HG03060 (cell line): ENCODE measurements around the gene SLC26A1.

ENCODE experiments used
- ATAC-seq: cut with Tn5 transposase; IDR thresholded peaks from one replicate; pipeline ENCODE4 v1.9.1; 2021; ENCODE audit warnings: low read depth, moderate number of reproducible peaks; ENCODE audit not compliant: unreplicated experiment

Gene SLC26A1

DNA sequence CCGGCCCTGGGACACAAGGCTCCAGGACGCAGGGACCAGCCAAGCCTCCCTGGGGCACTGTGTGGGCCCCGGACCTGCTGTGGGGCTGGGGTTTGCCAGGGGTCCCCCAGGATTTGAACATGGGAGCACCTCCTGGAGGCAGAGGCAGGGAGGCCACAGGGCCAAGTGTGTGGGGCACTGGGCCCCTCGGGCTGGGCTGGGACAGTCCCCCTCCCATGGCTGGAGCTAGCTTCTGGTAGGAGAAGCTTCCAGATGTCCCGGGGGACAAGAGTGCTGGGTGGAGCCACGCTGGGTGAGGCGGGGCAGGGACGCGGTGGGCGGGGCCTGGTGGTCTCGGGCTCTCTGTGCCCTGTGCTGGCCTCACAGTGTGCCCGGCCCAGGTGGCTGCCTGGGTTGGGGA, 36.8 kb upstream of the SLC26A1 start:
- no peak for ATAC-seq

DNA sequence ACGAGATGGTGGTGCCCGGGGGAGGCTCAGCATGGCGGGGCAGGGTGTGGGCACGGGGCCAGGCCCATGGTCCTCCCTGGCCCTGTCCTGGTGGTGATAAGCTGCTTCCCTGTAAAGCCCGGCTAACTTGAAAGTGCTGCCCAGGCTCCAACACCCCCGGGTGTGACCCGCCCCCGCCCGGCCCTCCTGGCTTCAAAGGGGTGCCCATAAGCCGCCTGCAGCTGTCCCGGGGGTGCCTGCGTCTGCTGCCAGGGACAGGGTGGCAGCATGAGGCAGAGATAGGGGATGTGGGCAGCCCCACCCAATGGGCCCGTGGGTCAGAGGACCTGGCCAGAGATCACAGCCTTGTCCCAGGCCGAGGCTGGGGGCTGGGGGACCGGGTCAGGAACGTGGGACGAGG, 36.3 kb upstream of the SLC26A1 start:
- no peak for ATAC-seq

DNA sequence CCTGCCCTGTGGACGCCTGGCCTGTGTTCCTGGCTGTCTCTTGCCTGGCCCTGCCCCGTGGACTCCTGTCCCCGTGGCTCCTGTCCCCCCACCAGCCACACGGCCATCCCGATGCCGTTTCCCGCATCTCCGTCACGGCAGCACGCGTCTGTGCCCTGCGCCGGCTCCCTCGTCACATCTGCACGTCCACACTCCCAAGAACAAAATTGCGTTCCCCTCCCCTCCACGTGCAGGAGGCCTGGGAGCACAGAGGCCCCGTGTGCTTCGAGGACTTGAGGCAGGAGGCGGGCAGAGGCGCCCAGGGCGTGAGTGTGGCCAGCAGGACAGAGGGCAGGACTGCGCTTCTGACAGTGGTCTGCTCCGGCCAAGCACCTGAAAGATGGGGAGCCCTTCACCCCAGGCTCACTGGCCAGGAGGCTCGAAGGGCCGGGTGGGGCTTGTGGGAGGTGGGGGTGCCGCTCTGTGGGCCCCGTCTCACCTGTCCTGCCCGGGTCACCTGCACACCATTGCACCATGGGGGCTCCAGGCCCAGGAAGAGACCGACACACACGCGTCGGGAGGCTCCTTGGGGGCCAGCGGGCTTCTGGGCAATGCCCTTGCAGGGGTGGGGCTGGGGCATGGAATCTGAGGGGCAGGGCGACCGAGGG, 35.5 kb upstream of the SLC26A1 start:
- no peak for ATAC-seq

DNA sequence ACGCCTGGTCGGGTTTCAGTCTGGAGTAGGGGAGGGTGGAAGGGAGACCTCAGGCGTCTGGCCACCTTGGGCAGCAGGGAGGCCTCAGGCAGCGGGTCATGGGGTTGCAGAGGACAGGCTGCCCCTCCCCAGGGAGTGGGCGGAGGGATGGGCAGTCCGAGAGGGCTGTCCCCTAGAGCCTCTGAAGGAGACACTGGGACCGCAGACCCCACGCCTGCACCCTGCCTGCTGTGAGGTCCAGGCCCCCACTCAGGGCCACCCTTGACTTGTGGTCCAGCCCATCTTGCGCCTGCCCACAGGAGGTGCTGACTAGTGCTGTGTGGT, 34.7 kb upstream of the SLC26A1 start:
- no peak for ATAC-seq

DNA sequence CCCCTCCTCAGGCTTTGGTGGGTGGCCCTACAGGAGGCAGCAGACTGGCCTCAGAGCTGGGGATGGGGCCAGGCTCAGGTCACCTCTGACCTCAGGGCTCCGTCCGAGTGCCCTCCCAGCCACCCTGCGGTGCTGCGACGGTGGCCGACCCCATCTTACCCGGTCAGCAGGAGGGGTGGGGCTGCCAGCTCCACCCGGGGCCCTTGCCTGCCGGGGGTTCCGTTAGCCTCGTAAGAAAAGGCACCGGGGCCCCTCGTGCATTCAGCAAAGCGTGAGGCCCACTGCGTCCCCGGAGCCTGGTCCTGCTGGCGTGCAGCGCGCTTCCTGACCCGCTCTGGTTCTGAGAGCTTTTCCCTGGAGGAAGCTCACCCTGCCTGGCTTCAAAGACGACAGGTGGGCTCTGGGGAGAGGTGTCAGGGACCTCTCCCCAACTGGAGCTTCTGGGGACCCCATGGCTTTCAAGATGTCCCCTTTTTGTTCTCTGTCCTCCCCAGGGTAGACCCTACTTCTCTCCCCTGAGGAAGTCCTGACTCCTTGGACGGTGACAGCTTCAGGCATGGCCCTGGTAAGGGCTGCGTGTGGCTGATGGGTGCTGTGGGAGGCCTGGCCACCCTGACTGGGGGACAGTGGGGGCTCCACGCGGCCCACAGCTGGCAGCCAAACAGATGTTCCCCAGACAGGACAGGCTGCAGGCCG, 34.2 kb upstream of the SLC26A1 start:
- ATAC-seq = no peak

DNA sequence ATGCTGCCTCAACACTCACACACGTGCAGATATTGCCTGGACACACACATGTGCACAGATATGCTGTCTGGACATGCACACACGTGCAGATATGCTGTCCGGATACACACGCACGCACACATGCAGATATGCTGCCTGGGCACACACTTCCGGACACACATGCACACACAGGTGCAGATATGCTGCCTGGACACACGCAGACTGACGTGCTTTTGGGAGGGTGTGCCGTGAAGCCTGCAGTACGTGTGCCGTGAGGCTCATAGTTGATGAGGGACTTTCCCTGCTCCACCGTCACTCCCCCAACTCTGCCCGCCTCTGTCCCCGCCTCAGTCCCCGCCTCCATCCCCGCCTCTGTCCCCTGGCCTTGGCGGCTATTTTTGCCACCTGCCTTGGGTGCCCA, 32.9 kb upstream of the SLC26A1 start:
- no peak for ATAC-seq

DNA sequence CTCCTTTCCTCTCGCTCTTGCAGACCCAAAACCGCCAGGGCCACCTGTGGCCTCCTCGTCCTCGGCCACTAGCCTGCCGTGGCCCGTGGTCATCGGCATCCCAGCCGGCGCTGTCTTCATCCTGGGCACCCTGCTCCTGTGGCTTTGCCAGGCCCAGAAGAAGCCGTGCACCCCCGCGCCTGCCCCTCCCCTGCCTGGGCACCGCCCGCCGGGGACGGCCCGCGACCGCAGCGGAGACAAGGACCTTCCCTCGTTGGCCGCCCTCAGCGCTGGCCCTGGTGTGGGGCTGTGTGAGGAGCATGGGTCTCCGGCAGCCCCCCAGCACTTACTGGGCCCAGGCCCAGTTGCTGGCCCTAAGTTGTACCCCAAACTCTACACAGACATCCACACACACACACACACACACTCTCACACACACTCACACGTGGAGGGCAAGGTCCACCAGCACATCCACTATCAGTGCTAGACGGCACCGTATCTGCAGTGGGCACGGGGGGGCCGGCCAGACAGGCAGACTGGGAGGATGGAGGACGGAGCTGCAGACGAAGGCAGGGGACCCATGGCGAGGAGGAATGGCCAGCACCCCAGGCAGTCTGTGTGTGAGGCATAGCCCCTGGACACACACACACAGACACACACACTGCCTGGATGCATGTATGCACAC, 31.8 kb upstream of the SLC26A1 start:
- no peak for ATAC-seq

DNA sequence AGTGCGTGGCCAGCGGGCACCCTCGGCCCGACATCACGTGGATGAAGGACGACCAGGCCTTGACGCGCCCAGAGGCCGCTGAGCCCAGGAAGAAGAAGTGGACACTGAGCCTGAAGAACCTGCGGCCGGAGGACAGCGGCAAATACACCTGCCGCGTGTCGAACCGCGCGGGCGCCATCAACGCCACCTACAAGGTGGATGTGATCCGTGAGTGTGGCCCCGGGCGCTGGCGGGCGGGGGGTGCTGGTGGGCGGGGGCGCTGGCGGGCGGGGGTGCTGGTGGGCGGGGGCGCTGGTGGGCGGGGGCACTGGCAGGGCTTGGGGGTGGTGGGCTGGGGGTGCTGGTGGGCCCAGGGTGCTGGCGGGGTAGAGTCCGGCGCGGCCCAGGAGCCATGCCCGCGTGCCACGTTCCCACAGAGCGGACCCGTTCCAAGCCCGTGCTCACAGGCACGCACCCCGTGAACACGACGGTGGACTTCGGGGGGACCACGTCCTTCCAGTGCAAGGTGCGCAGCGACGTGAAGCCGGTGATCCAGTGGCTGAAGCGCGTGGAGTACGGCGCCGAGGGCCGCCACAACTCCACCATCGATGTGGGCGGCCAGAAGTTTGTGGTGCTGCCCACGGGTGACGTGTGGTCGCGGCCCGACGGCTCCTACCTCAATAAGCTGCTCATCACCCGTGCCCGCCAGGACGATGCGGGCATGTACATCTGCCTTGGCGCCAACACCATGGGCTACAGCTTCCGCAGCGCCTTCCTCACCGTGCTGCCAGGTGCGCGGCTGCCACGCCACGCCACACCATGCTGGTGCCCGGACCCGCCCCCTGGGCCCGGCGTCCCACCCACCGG, 30.9 kb upstream of the SLC26A1 start:
- ATAC-seq = no peak

DNA sequence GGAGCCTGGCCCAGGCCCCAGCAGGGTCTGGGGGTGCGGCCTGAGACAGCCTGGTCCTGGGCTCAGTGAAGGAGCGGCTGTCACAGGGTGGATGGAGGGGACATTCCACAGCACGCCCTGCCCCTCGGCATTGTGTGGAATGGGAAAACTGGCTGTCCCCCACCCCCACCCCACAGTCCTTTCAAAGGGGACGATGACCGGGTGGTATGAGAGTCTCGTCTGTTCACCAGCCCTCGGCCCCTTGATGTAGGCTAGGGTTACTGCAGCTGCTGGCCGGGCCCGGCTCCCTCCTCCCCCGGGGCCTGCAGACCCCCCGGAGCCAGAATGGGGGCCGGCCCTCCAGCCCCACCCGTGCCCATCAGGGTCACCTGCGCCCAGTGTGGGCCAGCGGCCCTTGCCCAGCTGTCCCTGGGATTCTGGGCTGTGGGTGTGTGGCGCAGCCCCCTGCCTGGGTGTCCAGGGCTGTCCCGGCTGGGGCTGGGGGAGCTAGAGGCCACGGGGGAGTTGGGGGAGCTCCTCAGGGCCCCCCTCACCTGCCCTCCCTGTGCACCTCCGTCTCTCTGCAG, 30.0 kb upstream of the SLC26A1 start:
- no peak for ATAC-seq

DNA sequence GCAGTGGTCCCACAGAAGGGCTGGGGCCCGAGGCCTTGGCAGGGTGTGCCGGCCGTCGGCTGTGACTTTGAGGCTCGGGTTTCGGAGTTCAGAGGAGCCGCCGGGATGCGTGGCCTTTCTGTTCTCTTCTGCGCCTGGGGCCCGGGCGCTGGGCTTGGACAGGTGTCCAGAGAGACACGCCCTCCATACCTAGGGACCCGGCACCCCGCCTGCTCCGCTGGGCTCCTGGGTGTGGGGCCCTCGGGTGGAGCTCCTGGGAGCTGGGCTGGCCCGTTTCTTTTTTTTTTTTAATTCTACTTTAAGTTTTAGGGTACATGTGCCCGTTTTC, 29.5 kb upstream of the SLC26A1 start:
- no peak for ATAC-seq

DNA sequence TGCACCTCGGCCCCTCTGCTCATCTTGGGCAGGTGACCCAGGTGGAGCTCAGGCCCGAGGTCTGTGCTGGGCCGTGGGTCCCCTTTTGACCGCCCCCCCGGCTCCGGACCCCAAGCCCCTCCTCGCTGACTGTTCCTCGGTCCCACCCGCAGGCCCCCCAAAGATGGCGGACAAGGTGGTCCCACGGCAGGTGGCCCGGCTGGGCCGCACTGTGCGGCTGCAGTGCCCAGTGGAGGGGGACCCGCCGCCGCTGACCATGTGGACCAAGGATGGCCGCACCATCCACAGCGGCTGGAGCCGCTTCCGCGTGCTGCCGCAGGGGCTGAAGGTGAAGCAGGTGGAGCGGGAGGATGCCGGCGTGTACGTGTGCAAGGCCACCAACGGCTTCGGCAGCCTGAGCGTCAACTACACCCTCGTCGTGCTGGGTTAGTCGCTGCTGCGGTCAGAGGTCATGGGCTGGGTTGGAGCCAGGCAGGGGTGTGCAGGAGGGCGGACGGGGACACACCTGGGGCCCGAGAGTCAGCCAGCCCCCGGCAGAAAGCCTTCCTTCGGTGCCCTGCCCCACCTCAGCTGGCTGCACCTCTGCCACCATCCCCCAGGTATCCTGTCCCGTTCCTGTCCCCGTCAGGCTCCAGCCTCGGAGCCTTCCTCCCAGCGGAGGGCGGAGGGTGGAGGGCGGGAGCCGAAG, 29.0 kb upstream of the SLC26A1 start:
- no peak for ATAC-seq

DNA sequence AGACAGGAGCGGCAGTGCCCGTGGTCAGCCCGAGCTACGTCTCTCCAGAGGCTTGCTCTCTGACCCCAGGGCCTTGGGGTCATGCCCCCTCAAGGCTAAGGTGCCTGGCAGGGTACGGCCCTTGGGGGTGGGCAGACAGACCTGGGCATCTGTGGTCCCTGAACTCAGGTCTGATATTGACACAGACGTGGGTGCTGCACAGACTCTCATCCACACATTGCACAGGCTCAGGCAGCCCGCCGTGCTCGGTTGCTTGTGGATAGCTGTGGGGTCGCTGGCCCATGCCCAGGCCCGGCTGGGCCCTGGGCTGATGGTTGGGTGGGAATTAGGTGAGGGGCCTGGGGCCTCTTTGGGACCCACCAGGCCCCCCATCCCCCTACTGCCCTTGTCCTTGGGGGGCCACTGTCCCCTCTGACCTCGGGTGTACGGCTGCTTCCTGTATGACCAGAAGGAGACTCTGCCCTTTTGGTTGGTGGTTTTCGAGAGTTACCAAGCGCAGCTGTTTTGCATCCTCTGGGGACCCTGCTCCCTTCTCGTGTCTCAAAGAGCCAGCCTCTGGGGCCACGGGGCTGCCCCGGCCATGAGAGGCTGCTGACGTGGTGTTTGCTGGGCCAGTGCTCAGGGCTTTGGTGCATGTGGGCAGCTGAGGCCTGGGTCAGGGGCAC, 28.3 kb upstream of the SLC26A1 start:
- peak; percentile 50 for ATAC-seq

DNA sequence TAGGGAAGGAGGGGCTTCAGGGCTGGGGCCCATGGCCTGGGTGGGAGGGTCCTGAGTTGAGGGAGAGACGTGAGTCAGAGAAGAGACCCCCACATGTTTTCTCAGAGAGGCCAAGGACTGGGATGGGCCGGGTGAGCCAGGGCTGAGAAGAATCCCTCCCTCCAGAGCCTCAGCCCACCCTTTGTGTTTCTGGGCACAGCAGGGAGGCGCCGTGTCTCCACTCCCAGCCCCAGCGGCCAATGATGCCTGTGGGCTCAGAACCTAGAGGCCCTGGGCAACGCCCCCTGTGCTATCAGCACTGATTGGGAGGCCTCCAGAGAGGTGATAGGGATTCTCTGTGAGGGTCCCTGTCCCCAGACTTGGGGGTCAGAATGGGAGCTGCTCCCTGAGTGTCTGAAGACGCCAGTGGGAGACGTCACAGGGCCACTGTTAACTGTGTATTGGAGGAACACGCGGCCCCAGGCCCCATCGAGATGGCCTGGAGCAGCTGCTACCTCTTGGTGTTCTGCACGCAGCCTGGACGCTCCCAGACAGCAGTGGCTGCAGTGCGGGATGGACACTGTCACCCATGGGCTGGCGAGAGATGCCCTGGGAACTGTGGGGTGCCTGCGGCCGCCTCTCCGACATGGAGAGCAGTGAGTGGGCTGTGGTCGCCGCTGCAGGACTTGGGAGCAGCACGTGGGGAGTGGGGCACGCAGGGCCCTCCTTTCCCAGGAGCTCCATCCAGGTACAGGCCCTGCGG, 26.7 kb upstream of the SLC26A1 start:
- ATAC-seq = no peak

DNA sequence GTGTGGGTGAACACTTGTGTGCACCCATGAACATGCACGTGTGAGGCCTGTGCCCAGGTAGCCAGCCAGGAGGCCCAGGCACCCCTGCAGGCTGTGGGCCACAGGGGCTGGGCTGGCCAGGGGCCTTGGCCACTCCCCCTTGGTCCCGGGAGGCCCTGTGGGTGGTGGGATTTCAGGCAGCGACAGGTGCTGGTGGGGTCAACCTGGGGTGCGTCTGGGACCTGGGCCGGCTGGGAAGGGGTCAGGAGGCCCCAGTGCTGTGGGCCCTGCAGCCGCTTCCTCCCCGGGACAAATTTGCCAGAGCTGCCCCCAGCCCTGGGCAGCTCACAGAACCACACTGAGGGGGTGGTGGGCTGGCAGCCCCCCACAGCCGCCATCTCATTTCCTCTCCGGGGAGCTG, 26.1 kb upstream of the SLC26A1 start:
- no peak for ATAC-seq

DNA sequence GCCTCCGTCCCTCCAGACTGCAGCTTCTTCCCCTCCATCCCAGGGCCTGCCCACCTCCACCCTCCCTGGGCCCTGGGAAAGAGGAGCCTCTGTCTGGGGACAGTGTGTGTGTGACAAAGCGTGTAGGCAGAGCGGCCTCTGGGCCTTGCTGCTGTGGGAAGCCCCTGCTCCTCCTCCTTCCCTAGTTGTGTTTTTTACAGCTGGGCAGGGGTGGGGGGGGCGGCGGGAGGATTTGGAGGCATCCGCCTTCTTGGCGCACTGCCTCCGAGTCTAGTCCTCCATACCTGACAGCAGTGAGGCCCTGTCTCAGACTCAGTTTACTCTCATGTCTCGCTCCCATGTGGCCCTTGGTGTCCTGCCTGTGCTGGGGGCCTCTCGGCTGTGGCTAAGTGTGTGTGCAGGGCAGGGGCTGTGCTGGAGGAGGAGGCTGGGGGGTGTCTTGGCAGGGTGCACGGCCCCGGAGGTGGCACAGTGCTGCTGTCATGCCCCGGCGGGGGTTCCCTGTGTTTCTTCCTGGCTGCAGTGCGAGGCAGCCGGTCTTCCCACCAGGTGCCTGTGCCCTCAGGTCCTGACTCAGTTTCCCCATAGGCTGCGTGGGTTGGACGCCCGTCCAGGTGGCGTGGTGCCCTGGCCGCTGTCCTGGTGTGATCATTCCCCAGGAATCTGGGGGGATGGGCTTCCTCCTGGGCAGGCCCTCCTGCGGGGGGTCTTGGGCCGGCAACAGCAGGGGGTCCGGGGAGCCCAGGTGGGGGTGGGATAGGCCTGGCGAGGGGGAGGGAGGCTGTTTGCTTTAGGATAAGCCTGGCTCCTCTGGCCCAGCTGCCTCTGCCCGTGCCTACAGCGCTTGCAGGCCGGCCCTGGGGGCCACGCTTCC, 25.2 kb upstream of the SLC26A1 start:
- no peak for ATAC-seq

DNA sequence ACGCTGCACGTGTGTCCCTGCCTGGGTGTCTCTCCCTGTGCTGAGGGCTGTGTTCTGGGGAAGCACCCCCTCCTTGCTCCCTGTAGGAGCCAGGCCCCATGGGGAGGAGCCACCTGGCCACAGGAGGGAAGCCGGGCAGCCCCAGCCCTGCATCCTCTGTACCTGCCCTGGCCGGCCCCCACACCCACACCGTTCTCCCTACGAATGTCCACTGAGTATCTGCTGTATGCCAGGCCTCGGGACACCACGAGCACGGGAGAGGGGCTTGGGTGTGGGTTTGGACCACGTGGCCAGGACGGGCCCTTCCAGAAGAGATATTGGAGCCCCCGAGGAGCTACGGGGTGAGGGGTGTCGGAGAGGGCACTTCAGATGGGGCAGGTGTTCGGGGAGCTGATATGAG, 24.5 kb upstream of the SLC26A1 start:
- no peak for ATAC-seq

DNA sequence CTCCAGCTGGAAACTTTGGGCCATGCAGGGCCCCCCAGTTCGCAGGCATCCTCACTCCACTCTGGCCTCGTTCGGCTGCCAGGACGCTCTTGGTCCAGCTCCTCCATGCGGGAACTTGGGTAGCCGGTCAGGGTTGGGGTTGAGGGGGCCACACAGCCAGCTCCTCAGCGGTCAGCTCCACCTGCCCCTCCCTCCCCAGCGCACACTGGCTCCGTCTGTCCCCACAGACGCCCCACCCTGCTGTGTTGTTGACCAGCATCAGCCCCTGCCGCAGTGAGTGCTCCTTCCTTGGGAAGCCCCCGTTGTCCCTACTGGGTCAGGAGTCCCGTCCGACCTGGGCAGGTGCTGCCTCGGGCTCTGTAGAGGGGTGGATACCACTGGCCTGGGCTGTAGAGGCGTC, 24.0 kb upstream of the SLC26A1 start:
- ATAC-seq = no peak

DNA sequence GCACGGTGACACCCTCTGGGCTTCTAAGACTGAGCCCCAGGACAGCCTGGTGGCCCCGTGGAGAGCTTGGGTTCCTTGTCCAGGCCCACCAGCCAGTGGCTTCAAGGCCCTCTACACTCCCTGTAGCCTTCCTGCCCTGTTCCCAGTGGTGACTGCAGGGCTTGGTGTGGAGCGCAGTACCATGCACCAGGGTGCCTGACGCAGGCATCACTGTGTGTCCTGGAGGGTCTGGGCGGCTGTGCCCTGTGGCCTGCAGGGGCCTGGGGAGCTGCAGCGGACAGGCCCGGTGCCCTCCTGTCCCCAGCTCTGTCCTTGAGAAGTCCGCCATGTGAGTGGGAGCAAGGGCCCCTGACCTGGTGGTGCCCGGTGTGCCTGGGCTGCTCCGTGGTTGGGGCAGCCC, 22.5 kb upstream of the SLC26A1 start:
- ATAC-seq = no peak
